Measurements from ENCODE around the gene RPS6KA3.

RPS6KA3 gene

GRCh38 chrX:20112022-20112774, 154.5 kb downstream of the RPS6KA3 start:
- TF ChIP-seq CTCF (IDR thresholded peaks at IDR 0.05; ENCODE audit: low read depth, low read length, missing control alignments): no peak
- no peak overlapping the region for H3K4me3 ChIP-seq (ENCODE audit: low read depth, low read length)
- no peak for DNase-seq (ENCODE audit: low read depth)
- in situ Hi-C loops (cut with HindIII; ENCODE audit: low sequenced_read_pairs): no loop called here

GRCh38 chrX:20111271-20111670, 155.4 kb downstream of the RPS6KA3 start:
- in situ Hi-C loops (cut with HindIII; ENCODE audit: low sequenced_read_pairs): no loop called here
- DNase-seq (ENCODE audit: low read depth): no peak
- H3K4me3 ChIP-seq (ENCODE audit: low read depth, low read length): no peak overlapping the region
- TF ChIP-seq CTCF (IDR thresholded peaks at IDR 0.05; ENCODE audit: low read depth, low read length, missing control alignments): no peak

GRCh38 chrX:20101934-20102581, 164.7 kb downstream of the RPS6KA3 start:
- no peak for TF ChIP-seq CTCF (IDR thresholded peaks at IDR 0.05; ENCODE audit: low read depth, low read length, missing control alignments)
- in situ Hi-C loops (cut with HindIII; ENCODE audit: low sequenced_read_pairs): no loop called here
- no peak for DNase-seq (ENCODE audit: low read depth)
- H3K4me3 ChIP-seq (ENCODE audit: low read depth, low read length): no peak overlapping the region
